ENCODE data around the gene AKR1E2. TPM values are rescaled to one million over a fixed set of nuclear protein-coding genes. Genes with fewer than 3 reads are reported as not detected.

AKR1E2 gene
- total and polyA plus RNA-seq, 2 of the 8 experiments (the other 6 are each of a cell fraction or from before 2014, with no cell fraction given) = 2.6 to 3.5 TPM

DNA sequence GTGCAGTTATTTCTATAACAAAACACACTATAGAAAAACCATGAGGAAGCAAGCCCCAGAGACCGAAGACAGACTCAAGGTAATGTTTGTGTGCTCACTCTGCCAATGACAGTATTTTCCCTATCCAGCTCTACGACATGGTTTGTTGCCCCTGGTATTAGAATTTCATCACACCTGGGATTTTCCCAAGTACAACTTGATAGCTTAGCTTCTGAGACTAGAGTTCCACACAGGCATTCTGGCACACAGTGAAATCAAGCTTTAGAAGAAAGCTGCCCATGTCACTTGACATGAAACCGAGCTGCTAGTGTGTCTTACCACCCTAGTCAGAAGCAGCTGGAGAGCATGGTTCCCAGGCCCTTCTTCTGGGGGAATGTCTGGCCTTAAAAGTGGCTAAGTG, 44.1 kb upstream of the AKR1E2 start:
- Histone ChIP-seq H3K18ac (ENCODE audit: extremely low read depth, low read length) (no peak overlapping the region), H3K27me3 (replicated peaks in 1 of 4; ENCODE audit: control insufficient read depth in 3 of 4, extremely low read depth in 1 of 4, insufficient read depth in 3 of 4, low read length in 3 of 4) (no peaks in the 10 kb centered on the region), H4K5ac (ENCODE audit: insufficient read length, low read depth, low read length) (no peak overlapping the region), H3K23me2 (ENCODE audit: low read depth, low read length) (no peaks in the 10 kb centered on the region), H3K27ac (ENCODE audit: low read depth, low read length) (no peak overlapping the region), H3K9me3 (ENCODE audit: insufficient read depth in 2 of 2, low read depth in 1 of 2, low read length in 1 of 2) (no peaks in the 10 kb centered on the region; a peak in 1 of 4 replicates), H3K9ac (replicated peaks in 1 of 4; ENCODE audit: extremely low read depth in 1 of 4, low read depth in 3 of 4, low read length in 3 of 4) (no peak overlapping the region), H2BK12ac (ENCODE audit: low read depth, low read length) (no peak overlapping the region), H2BK5ac (ENCODE audit: low read depth, low read length) (no peak overlapping the region), H3K4me1 (replicated peaks in 1 of 4; ENCODE audit: control insufficient read depth in 3 of 4, insufficient read depth in 4 of 4, low read length in 3 of 4) (no peaks in the 10 kb centered on the region), H3K36me3 (ENCODE audit: control insufficient read depth in 2 of 4, insufficient read depth in 4 of 4, low read length in 3 of 4) (no peaks in the 10 kb centered on the region), H2BK15ac (ENCODE audit: low read length) (no peak overlapping the region), H3K56ac (replicated peaks; ENCODE audit: insufficient read length, low read depth, low read length) (no peak overlapping the region), H4K91ac (replicated peaks; ENCODE audit: insufficient read length, low read length) (no peak overlapping the region), H4K8ac (ENCODE audit: extremely low read depth, insufficient read depth, low read length) (no peak overlapping the region), H3K79me1 (ENCODE audit: low read depth, low read length) (no peaks in the 10 kb centered on the region), H3K4me3 (ENCODE audit: extremely low read depth in 1 of 4, insufficient read depth in 2 of 4, low read depth in 3 of 4, low read length in 4 of 4) (no peak overlapping the region), H2BK20ac (ENCODE audit: low read length) (no peak overlapping the region), H3K14ac (ENCODE audit: insufficient read length) (no peak overlapping the region), H4K20me1 (replicated peaks in 1 of 2; ENCODE audit: control insufficient read depth in 1 of 2, insufficient read depth in 2 of 2, low read length in 2 of 2) (no peaks in the 10 kb centered on the region), H2AK5ac (ENCODE audit: low read depth, low read length) (no peak overlapping the region), H3K4ac (replicated peaks; ENCODE audit: insufficient read length, low read depth, low read length) (no peak overlapping the region), H3K79me2 (ENCODE audit: control insufficient read depth in 1 of 2, insufficient read depth in 2 of 2, low read length in 2 of 2) (no peaks in the 10 kb centered on the region), H3K23ac (ENCODE audit: insufficient read length) (no peak overlapping the region), H2AFZ (ENCODE audit: low read length) (no peak overlapping the region), H3K4me2 (ENCODE audit: insufficient read depth in 1 of 2, low read depth in 2 of 2, low read length in 2 of 2) (no peak overlapping the region), H2BK120ac (replicated peaks; ENCODE audit: low read depth, low read length) (no peak overlapping the region)
- no peak for FAIRE-seq
- CTCF ChIA-PET (ENCODE audit: partially characterized antibody) = interaction anchor here (1.0 to 2.7 kb wide), 3 partner anchors 15 to 432 kb away, joined by 3 to 11 read pairs (median 4); no protein-coding TSS in a partner anchor
- no peak for DNase-seq (ENCODE audit: low read depth in 1 of 2, low spot score in 2 of 2)
- POLR2A ChIA-PET (ENCODE audit: partially characterized antibody) = interaction anchor here (0.6 kb wide), 1 partner anchor 981 kb away, joined by 3 read pairs; no protein-coding TSS in a partner anchor
- 80% methylated on average over 3 of the region's 3 CpGs; no CpG with 5 or more reads in 1 of the 2 experiments for WGBS, 2 experiments (ENCODE audit: extremely low coverage in 1 of 2, insufficient coverage in 1 of 2, insufficient read length in 1 of 2, insufficient replicate concordance in 2 of 2, low coverage in 1 of 2, low lambda C conversion rate in 2 of 2, missing lambda C conversion rate in 1 of 2)
- TF ChIP-seq FOSL1 (IDR thresholded peaks at IDR 0.05; ENCODE audit: insufficient read depth, low read depth, low read length) (no peak), YY1 (IDR thresholded peaks at IDR 0.05; ENCODE audit: low read depth, low read length) (no peak), SP2 (IDR thresholded peaks at IDR 0.05; ENCODE audit: low read length) (no peak), CBX8 (IDR thresholded peaks at IDR 0.05; ENCODE audit: borderline replicate concordance, low read depth, low read length) (no peak), CTBP2 (IDR thresholded peaks at IDR 0.05; ENCODE audit: borderline replicate concordance, insufficient read depth, insufficient read length, low read length) (no peak), TAF7 (optimal IDR thresholded peaks at IDR 0.05; ENCODE audit: borderline replicate concordance, low read depth, low read length) (no peak), RBBP5 (IDR thresholded peaks at IDR 0.05; ENCODE audit: borderline replicate concordance, low read depth, low read length) (no peak), EZH2 (IDR thresholded peaks at IDR 0.05; ENCODE audit: low read depth, low read length, severe bottlenecking) (no peak), CEBPB (IDR thresholded peaks at IDR 0.05; ENCODE audit: low read depth, low read length) (no peak), POLR2A (IDR thresholded peaks at IDR 0.05; ENCODE audit: control extremely low read depth in 1 of 2, low read depth in 2 of 2, low read length in 2 of 2) (no peak)
